Cardiac muscle cell (in vitro differentiated cells and primary cell): ENCODE data around the gene MAPK12. TPM values are rescaled to one million over a fixed set of nuclear protein-coding genes. Genes with fewer than 3 reads are reported as not detected.

Experiments
- DNase-seq, 2 donors: peaks; one replicate each; pipeline versions ENCODE4 v3.0.0 to v3.0.0-alpha.2; 2010 to 2017; ENCODE audit warnings: low read depth in 1 of 2, low spot score in 1 of 2
- H3K27ac ChIP-seq: fragments of 200-600 bp; sonication (generic); 2 replicates; pipeline ENCODE4 v1.5.1; 2016
- H3K27me3 ChIP-seq: fragments of 200-600 bp; sonication (generic); 2 replicates; pipeline ENCODE4 v1.6.0; 2016; ENCODE audit warnings: control low read depth
- H3K36me3 ChIP-seq: fragments of 200-600 bp; sonication (generic); 2 replicates; pipeline ENCODE4 v1.5.1; 2016; ENCODE audit warnings: control low read depth
- H3K4me1 ChIP-seq: fragments of 200-600 bp; sonication (generic); 2 replicates; pipeline ENCODE4 v1.8.1; 2017; ENCODE audit warnings: low read depth, mild to moderate bottlenecking, mixed run types
- H3K4me3 ChIP-seq: fragments of 200-600 bp; sonication (generic); 2 replicates; pipeline ENCODE4 v1.5.1; 2016; ENCODE audit warnings: mild to moderate bottlenecking
- H3K9me3 ChIP-seq: fragments of 200-600 bp; sonication (generic); 2 replicates; pipeline ENCODE4 v1.5.1; 2017; ENCODE audit warnings: low read depth, mild to moderate bottlenecking, control low read depth
- polyA plus RNA-seq: library from polyadenylated mRNA; unstranded; fragments of >200 nt; fragmentation: Nextera tagmentation; extraction: Ambion mirVana; gene quantifications from 2 replicates; pipeline ENCODE4 v1.2.1, GENCODE V29; 2016
- total RNA-seq: library from RNA; depleted of rRNA; stranded (reverse); fragments of >200 nt; gene quantifications from 2 replicates; pipeline ENCODE4 v1.2.3, GENCODE V29; 2016
- TF ChIP-seq, protein P1 (sequence below): IDR thresholded peaks from 2 replicates; pipeline ENCODE4 v1.5.1; 2012; ENCODE audit warnings: low read depth, mild to moderate bottlenecking, low read length

Gene MAPK12
- total and polyA plus RNA-seq, 2 experiments from 2014 or later, result 45.5 to 67.1 TPM

GRCh38 chr22:50252082-50253045 lies 9.1 kb downstream of the MAPK12 start:
- no peak overlapping the region for H3K27ac ChIP-seq
- H3K36me3 ChIP-seq, result no peaks in the 10 kb centered on the region
- no peak overlapping the region for H3K4me3 ChIP-seq
- no peaks in the 10 kb centered on the region for H3K9me3 ChIP-seq
- H3K27me3 ChIP-seq, result no peaks in the 10 kb centered on the region
- TF ChIP-seq, protein P1, sequence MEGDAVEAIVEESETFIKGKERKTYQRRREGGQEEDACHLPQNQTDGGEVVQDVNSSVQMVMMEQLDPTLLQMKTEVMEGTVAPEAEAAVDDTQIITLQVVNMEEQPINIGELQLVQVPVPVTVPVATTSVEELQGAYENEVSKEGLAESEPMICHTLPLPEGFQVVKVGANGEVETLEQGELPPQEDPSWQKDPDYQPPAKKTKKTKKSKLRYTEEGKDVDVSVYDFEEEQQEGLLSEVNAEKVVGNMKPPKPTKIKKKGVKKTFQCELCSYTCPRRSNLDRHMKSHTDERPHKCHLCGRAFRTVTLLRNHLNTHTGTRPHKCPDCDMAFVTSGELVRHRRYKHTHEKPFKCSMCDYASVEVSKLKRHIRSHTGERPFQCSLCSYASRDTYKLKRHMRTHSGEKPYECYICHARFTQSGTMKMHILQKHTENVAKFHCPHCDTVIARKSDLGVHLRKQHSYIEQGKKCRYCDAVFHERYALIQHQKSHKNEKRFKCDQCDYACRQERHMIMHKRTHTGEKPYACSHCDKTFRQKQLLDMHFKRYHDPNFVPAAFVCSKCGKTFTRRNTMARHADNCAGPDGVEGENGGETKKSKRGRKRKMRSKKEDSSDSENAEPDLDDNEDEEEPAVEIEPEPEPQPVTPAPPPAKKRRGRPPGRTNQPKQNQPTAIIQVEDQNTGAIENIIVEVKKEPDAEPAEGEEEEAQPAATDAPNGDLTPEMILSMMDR, result peak; percentile 74
- H3K4me1 ChIP-seq, result peaks cover 7% of the 10 kb centered on the region
- peak; percentile 68 to 71 for DNase-seq

- H3K27ac ChIP-seq, result no peak overlapping the region
- TF ChIP-seq, protein P1, result no peak
- peaks cover 7% of the 10 kb centered on the region for H3K4me1 ChIP-seq
Measured at GRCh38 chr22:50251477-50252081, 9.9 kb downstream of the MAPK12 start.

DNA sequence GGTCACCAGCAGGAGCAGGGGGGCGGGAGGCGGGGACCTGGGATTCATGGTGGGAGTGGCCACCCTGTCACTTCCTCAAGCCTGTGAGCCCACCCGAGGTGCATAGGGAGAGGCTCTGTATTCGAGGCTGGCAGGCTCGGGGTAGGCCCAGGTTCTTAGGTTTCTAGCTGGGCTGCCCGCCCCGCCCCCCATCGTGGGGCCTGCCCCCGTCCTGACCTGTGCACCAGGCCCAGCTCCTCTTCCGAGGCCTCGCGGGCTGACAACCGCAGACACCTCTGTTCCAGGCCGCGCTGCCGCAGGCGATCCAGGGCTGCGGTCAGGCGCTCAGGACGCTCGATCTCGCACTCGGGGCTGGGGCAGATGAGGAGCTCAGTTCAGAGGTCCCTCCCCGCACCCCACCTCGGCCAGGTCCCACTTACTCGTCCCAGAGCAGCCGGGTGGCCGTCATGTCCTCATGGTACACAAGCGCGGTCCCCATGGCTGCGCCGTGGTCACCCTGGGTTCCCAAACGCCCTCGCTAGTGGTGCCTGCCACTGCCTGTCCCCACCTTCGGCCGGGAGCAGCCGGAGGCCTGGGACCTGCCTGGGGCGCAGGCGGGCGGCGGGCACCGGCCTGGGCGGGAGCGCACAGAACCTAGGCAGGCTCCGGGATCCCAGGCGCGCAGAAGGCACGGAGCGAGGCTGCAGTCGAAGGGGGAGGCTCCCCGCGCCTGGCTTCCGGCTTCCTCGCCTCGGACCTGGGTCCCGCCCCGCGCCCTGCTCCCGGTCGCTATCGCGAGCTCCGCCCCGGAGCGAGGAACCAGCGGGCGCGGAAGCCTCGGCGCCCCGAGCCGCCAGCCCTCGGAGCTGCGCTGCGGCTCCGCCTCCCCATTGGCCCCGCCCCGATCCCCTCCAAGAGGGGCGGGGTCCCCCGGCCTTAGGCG lies 10.7 kb downstream of the MAPK12 start, which contains the start of gene HDAC10:
HDAC10 (minus strand) TSS at position 711 of the 922 bp plus-strand sequence; CDS start at position 478, 233 bp downstream.
- TF ChIP-seq, protein P1, result no peak
- Histone ChIP-seq H3K36me3 (peaks cover 6% of the 10 kb centered on the region), H3K27me3 (no peaks in the 10 kb centered on the region), H3K9me3 (no peaks in the 10 kb centered on the region), H3K27ac (peak within 1 kb of the TSS; percentile 74), H3K4me3 (peak within 1 kb of the TSS; percentile 82), H3K4me1 (peaks cover 8% of the 10 kb centered on the region)
- peak; percentile 87 to 91 for DNase-seq

More at GRCh38 chr22:50251477-50252081, 9.9 kb downstream of the MAPK12 start:
- DNase-seq, result no peak
- H3K36me3 ChIP-seq, result peaks cover under 1% of the 10 kb centered on the region
- no peaks in the 10 kb centered on the region for H3K27me3 ChIP-seq
- no peaks in the 10 kb centered on the region for H3K9me3 ChIP-seq
- H3K4me3 ChIP-seq, result peak overlapping the region; percentile 82

DNA sequence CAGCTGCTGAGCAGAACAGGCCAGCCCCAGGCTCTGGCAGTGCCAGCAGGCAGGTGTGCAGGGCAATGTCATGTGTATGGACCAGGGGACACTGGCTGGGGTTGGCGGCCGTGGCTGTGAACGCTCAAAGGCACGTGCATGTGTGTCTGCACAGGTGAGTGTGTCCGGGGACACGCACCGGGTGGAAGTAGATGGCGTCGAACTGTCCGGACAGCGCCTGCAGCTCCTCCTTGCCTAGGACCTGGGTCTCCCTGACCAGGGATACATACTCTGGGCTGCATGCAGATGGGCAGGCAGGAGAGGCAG lies 11.3 kb downstream of the MAPK12 start:
- no peaks in the 10 kb centered on the region for H3K27me3 ChIP-seq
- no peak overlapping the region for H3K27ac ChIP-seq
- H3K4me1 ChIP-seq, result peaks cover 12% of the 10 kb centered on the region
- H3K4me3 ChIP-seq, result peak overlapping the region; percentile 82
- TF ChIP-seq, protein P1, result no peak
- DNase-seq, result no peak
- H3K36me3 ChIP-seq, result peaks cover 6% of the 10 kb centered on the region
- no peaks in the 10 kb centered on the region for H3K9me3 ChIP-seq
